Skeletal muscle cell (primary cell): Measurements from ENCODE around the gene ALDH16A1.

Experiments
- DNase-seq: peaks from one replicate; pipeline ENCODE4 v3.0.0-alpha.2; 2010; ENCODE audit warnings: low read depth
- H3K4me3 ChIP-seq: 2 replicates; pipeline ENCODE4 v1.5.1; 2011; ENCODE audit warnings: low read depth, mild to moderate bottlenecking, control low read depth, low read length, moderate library complexity

The ALDH16A1 gene

GRCh38 chr19:49422407-49423070 is 30.5 kb upstream of the ALDH16A1 start:
- no peak overlapping the region for H3K4me3 ChIP-seq
- DNase-seq, result no peak

- DNase-seq, result no peak
- no peak within 1 kb of the TSS for H3K4me3 ChIP-seq
Observed at GRCh38 chr19:49423071-49423984, 29.7 kb upstream of the ALDH16A1 start, which contains the start of gene PTH2. Gene PTH2, minus strand, starts transcription at chr19:49423441. Its CDS starts 102 bp downstream, at chr19:49423339.

- DNase-seq, result no peak
- H3K4me3 ChIP-seq, result no peak overlapping the region
Observed at GRCh38 chr19:49423985-49424303, 29.1 kb upstream of the ALDH16A1 start.

GRCh38 chr19:49425178-49425577 is 27.8 kb upstream of the ALDH16A1 start, which contains the start of gene GFY:
Gene GFY, plus strand, starts transcription at chr19:49425388. Its CDS starts 1,043 bp downstream, at chr19:49426431.
- no peak for DNase-seq
- H3K4me3 ChIP-seq, result no peak within 1 kb of the TSS

- no peak for DNase-seq
- no peak overlapping the region for H3K4me3 ChIP-seq
Observed at GRCh38 chr19:49425922-49426592, 27.0 kb upstream of the ALDH16A1 start.

GRCh38 chr19:49427339-49427738 is 25.7 kb upstream of the ALDH16A1 start:
- H3K4me3 ChIP-seq, result no peak overlapping the region
- DNase-seq, result no peak

- H3K4me3 ChIP-seq, result no peak overlapping the region
- DNase-seq, result no peak
Observed at GRCh38 chr19:49427855-49428546, 25.0 kb upstream of the ALDH16A1 start.

- no peak overlapping the region for H3K4me3 ChIP-seq
- DNase-seq, result no peak
Observed at GRCh38 chr19:49428547-49429451, 24.2 kb upstream of the ALDH16A1 start.

- H3K4me3 ChIP-seq, result no peak overlapping the region
- DNase-seq, result no peak
Observed at GRCh38 chr19:49430172-49430677, 22.8 kb upstream of the ALDH16A1 start.

GRCh38 chr19:49430678-49431329 is 22.2 kb upstream of the ALDH16A1 start:
- no peak for DNase-seq
- no peak overlapping the region for H3K4me3 ChIP-seq

- no peak for DNase-seq
- H3K4me3 ChIP-seq, result no peak overlapping the region
Observed at GRCh38 chr19:49431330-49431749, 21.7 kb upstream of the ALDH16A1 start.

- DNase-seq, result no peak
- H3K4me3 ChIP-seq, result no peak overlapping the region
Observed at GRCh38 chr19:49432141-49433073, 20.6 kb upstream of the ALDH16A1 start.

GRCh38 chr19:49433240-49433901 is 19.7 kb upstream of the ALDH16A1 start:
- no peak for DNase-seq
- no peak overlapping the region for H3K4me3 ChIP-seq

- no peak overlapping the region for H3K4me3 ChIP-seq
- no peak for DNase-seq
Observed at GRCh38 chr19:49434907-49435583, 18.0 kb upstream of the ALDH16A1 start.

- DNase-seq, result no peak
- H3K4me3 ChIP-seq, result no peak overlapping the region
Observed at GRCh38 chr19:49435670-49436069, 17.4 kb upstream of the ALDH16A1 start.
